ENCODE results near the gene HOXC10.
A peak's percentile ranks its signal among the peaks of the same experiment; 100 is the strongest.

DNA sequence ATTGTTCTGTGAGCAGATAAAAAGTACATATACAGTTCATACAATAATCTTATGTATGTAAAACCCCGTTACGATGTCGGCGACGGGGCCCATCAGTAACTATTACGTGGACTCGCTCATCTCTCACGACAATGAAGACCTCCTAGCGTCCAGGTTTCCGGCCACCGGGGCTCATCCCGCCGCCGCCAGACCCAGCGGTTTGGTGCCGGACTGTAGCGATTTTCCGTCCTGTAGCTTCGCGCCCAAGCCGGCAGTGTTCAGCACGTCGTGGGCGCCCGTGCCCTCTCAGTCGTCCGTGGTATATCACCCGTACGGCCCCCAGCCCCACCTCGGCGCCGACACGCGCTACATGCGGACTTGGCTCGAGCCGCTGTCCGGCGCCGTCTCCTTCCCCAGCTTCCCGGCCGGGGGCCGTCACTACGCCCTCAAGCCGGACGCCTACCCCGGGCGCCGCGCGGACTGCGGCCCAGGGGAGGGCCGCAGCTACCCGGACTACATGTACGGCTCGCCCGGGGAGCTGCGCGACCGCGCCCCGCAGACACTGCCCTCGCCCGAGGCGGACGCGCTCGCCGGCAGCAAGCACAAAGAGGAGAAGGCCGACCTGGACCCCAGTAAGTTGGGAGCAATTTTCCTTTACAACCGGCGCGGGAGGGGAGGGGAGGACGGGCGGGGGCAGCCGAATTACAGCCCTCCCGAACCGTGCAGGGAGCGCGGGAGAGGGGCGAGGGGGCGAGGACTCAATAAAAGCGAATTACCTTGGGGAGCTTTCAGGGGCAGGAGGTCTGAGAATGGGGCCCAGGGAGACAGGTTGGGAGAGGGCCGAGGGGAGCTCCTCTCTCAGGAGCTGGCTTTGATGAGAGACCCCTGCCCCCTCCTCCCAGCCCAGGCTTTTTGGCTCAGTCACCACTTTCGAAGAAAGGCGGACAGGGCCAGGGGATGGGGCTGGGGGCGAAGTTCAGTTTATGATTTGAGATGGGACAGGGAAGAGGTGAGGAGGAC is 15.5 kb downstream of the HOXC10 start, which contains the start of gene HOXC9:
- TF ChIP-seq ZBTB33 (IDR thresholded peaks at IDR 0.05; ENCODE audit: extremely low read depth, insufficient replicate concordance, low read length) (no peak), POLR2A (IDR thresholded peaks at IDR 0.05; ENCODE audit: borderline replicate concordance, extremely low read depth, insufficient read depth, insufficient read length) (no peak), EZH2 (IDR thresholded peaks at IDR 0.05) (no peak), RAD21 (IDR thresholded peaks at IDR 0.05; ENCODE audit: low read depth) (no peak), SIN3A (IDR thresholded peaks at IDR 0.05; ENCODE audit: low read depth) (no peak), EZH2phosphoT487 (IDR thresholded peaks at IDR 0.05; ENCODE audit: borderline replicate concordance) (no peak), POLR2AphosphoS5 (IDR thresholded peaks at IDR 0.05; ENCODE audit: low read depth, low read length) (peak; percentile 65), SRF (IDR thresholded peaks at IDR 0.05; ENCODE audit: low read depth) (no peak)
- TF ChIP-seq, protein P1, sequence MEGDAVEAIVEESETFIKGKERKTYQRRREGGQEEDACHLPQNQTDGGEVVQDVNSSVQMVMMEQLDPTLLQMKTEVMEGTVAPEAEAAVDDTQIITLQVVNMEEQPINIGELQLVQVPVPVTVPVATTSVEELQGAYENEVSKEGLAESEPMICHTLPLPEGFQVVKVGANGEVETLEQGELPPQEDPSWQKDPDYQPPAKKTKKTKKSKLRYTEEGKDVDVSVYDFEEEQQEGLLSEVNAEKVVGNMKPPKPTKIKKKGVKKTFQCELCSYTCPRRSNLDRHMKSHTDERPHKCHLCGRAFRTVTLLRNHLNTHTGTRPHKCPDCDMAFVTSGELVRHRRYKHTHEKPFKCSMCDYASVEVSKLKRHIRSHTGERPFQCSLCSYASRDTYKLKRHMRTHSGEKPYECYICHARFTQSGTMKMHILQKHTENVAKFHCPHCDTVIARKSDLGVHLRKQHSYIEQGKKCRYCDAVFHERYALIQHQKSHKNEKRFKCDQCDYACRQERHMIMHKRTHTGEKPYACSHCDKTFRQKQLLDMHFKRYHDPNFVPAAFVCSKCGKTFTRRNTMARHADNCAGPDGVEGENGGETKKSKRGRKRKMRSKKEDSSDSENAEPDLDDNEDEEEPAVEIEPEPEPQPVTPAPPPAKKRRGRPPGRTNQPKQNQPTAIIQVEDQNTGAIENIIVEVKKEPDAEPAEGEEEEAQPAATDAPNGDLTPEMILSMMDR (IDR thresholded peaks at IDR 0.05 in 2 of 3, conservative IDR thresholded peaks at IDR 0.05 in 1 of 3; ENCODE audit: borderline replicate concordance in 1 of 3, insufficient read depth in 1 of 3, low read depth in 2 of 3, low read length in 2 of 3): no peak
- TF ChIP-seq, protein P2, sequence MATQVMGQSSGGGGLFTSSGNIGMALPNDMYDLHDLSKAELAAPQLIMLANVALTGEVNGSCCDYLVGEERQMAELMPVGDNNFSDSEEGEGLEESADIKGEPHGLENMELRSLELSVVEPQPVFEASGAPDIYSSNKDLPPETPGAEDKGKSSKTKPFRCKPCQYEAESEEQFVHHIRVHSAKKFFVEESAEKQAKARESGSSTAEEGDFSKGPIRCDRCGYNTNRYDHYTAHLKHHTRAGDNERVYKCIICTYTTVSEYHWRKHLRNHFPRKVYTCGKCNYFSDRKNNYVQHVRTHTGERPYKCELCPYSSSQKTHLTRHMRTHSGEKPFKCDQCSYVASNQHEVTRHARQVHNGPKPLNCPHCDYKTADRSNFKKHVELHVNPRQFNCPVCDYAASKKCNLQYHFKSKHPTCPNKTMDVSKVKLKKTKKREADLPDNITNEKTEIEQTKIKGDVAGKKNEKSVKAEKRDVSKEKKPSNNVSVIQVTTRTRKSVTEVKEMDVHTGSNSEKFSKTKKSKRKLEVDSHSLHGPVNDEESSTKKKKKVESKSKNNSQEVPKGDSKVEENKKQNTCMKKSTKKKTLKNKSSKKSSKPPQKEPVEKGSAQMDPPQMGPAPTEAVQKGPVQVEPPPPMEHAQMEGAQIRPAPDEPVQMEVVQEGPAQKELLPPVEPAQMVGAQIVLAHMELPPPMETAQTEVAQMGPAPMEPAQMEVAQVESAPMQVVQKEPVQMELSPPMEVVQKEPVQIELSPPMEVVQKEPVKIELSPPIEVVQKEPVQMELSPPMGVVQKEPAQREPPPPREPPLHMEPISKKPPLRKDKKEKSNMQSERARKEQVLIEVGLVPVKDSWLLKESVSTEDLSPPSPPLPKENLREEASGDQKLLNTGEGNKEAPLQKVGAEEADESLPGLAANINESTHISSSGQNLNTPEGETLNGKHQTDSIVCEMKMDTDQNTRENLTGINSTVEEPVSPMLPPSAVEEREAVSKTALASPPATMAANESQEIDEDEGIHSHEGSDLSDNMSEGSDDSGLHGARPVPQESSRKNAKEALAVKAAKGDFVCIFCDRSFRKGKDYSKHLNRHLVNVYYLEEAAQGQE (IDR thresholded peaks at IDR 0.05; ENCODE audit: low read depth): no peak
- TF ChIP-seq, protein P3, sequence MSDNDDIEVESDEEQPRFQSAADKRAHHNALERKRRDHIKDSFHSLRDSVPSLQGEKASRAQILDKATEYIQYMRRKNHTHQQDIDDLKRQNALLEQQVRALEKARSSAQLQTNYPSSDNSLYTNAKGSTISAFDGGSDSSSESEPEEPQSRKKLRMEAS (IDR thresholded peaks at IDR 0.05): no peak
